BE2C (cell line): Measurements from ENCODE around the gene FOXJ3.

Source experiments
- DNase-seq: peaks from one replicate; pipeline ENCODE4 v3.0.0-alpha.2; 2020
- H3K27me3 ChIP-seq: fragments of 250-450 bp; sonication (Bioruptor Pico); 2 replicates; pipeline ENCODE4 v1.5.1; 2020; ENCODE audit warnings: mild to moderate bottlenecking
- H3K36me3 ChIP-seq: fragments of 250-450 bp; sonication (Bioruptor Pico); 2 replicates; pipeline ENCODE4 v1.5.1; 2020; ENCODE audit warnings: mild to moderate bottlenecking
- H3K4me1 ChIP-seq: fragments of 250-450 bp; sonication (Bioruptor Pico); 2 replicates; pipeline ENCODE4 v1.5.1; 2020
- H3K4me3 ChIP-seq: 2 replicates; pipeline ENCODE4 v1.5.1; 2011; ENCODE audit warnings: low read depth, low read length
- H3K9me3 ChIP-seq: fragments of 250-450 bp; sonication (Bioruptor Pico); 2 replicates; pipeline ENCODE4 v1.5.1; 2020
- TF ChIP-seq, protein P1 (sequence below): IDR thresholded peaks from 2 replicates; pipeline ENCODE4 v1.5.1; 2012; ENCODE audit warnings: mild to moderate bottlenecking, low read depth, low read length

Gene FOXJ3

GRCh38 chr1:42359466-42359865 is 24.4 kb upstream of the FOXJ3 start:
- H3K4me3 ChIP-seq = no peak overlapping the region
- DNase-seq = no peak
- no peaks in the 10 kb centered on the region for H3K36me3 ChIP-seq

DNA sequence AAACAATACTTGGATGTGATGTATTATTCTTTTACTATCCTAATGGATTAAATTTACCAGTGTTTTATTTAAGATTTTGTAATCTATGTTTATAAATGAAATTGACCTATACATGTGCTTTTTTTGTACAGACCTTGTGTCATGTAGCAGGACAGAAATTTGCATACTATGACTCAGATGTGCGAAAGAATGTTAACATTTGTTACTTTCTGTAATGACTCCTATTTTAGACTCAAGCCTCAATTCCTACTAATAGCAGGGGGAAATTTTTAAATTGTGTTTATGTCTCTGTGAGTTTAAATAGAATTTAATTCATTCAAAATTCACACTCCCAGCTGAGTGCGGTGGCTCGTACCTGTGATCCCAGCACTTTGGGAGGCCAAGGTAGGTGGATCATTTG is 23.8 kb upstream of the FOXJ3 start:
- Histone ChIP-seq H3K36me3 (no peaks in the 10 kb centered on the region), H3K9me3 (no peaks in the 10 kb centered on the region), H3K4me3 (no peak overlapping the region), H3K27me3 (no peaks in the 10 kb centered on the region), H3K4me1 (no peaks in the 10 kb centered on the region)
- DNase-seq = no peak
- TF ChIP-seq, protein P1, sequence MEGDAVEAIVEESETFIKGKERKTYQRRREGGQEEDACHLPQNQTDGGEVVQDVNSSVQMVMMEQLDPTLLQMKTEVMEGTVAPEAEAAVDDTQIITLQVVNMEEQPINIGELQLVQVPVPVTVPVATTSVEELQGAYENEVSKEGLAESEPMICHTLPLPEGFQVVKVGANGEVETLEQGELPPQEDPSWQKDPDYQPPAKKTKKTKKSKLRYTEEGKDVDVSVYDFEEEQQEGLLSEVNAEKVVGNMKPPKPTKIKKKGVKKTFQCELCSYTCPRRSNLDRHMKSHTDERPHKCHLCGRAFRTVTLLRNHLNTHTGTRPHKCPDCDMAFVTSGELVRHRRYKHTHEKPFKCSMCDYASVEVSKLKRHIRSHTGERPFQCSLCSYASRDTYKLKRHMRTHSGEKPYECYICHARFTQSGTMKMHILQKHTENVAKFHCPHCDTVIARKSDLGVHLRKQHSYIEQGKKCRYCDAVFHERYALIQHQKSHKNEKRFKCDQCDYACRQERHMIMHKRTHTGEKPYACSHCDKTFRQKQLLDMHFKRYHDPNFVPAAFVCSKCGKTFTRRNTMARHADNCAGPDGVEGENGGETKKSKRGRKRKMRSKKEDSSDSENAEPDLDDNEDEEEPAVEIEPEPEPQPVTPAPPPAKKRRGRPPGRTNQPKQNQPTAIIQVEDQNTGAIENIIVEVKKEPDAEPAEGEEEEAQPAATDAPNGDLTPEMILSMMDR = no peak

More at GRCh38 chr1:42359466-42359865, 24.4 kb upstream of the FOXJ3 start:
- H3K9me3 ChIP-seq = no peaks in the 10 kb centered on the region
- no peaks in the 10 kb centered on the region for H3K4me1 ChIP-seq
- TF ChIP-seq, protein P1 = no peak
- no peaks in the 10 kb centered on the region for H3K27me3 ChIP-seq

GRCh38 chr1:42350086-42350485 is 15.1 kb upstream of the FOXJ3 start:
- Histone ChIP-seq H3K27me3 (no peaks in the 10 kb centered on the region), H3K36me3 (no peaks in the 10 kb centered on the region), H3K9me3 (no peaks in the 10 kb centered on the region), H3K4me3 (no peak overlapping the region), H3K4me1 (no peaks in the 10 kb centered on the region)
- no peak for DNase-seq
- TF ChIP-seq, protein P1 = no peak

- H3K4me3 ChIP-seq = no peak overlapping the region
- no peaks in the 10 kb centered on the region for H3K36me3 ChIP-seq
- H3K9me3 ChIP-seq = no peaks in the 10 kb centered on the region
- TF ChIP-seq, protein P1 = no peak
- no peak for DNase-seq
- no peaks in the 10 kb centered on the region for H3K27me3 ChIP-seq
- no peaks in the 10 kb centered on the region for H3K4me1 ChIP-seq
Measured at GRCh38 chr1:42348498-42348897, 13.5 kb upstream of the FOXJ3 start.

- H3K9me3 ChIP-seq = no peaks in the 10 kb centered on the region
- no peak overlapping the region for H3K4me3 ChIP-seq
- H3K36me3 ChIP-seq = no peaks in the 10 kb centered on the region
- no peaks in the 10 kb centered on the region for H3K4me1 ChIP-seq
- H3K27me3 ChIP-seq = no peaks in the 10 kb centered on the region
- TF ChIP-seq, protein P1 = no peak
- no peak for DNase-seq
Measured at GRCh38 chr1:42343049-42343448, 8.0 kb upstream of the FOXJ3 start.

DNA sequence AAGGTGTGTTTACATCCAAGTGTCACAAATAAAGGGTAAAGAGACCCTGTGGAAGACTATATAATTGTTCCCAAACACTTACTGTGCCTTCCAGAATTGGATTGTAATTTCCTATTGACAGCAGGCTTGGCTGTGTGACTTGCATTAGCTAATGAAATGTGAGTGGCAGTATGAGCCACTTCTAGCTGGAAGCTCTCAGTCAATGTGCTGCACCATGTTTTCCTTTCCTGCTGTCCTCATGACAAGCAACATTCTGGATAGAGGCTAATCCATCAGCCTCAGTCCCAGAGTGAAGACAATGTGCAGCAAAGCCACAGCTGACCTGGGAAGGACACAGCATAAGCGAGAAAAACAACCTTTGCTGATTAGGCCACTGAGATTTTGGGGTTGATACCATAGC is 5.9 kb upstream of the FOXJ3 start:
- Histone ChIP-seq H3K9me3 (no peaks in the 10 kb centered on the region), H3K4me3 (no peak overlapping the region), H3K4me1 (no peaks in the 10 kb centered on the region), H3K27me3 (no peaks in the 10 kb centered on the region), H3K36me3 (no peaks in the 10 kb centered on the region)
- TF ChIP-seq, protein P1 = no peak
- no peak for DNase-seq
